PFSK-1 (cell line): ENCODE data around the gene TMC4.

ENCODE experiments used
- POLR2AphosphoS5 ChIP-seq: IDR thresholded peaks from 2 replicates; pipeline ENCODE4 v1.6.1; 2012; ENCODE audit warnings: low read depth, mild to moderate bottlenecking, control low read depth, low read length, moderate library complexity
- SIN3A ChIP-seq: IDR thresholded peaks from 2 replicates; pipeline ENCODE4 v1.6.1; 2012; ENCODE audit warnings: mild to moderate bottlenecking, low read length, moderate library complexity, borderline replicate concordance; ENCODE audit not compliant: insufficient read depth
- TAF1 ChIP-seq: IDR thresholded peaks from 2 replicates; pipeline ENCODE4 v1.6.1; 2012; ENCODE audit warnings: low read length, control low read depth, borderline replicate concordance; ENCODE audit not compliant: insufficient read depth
- TF ChIP-seq, protein P1 (sequence below), 2 experiments: IDR thresholded peaks; 2 replicates each; pipeline versions ENCODE4 v1.6.1 to v1.8.0; 2011 to 2012; ENCODE audit warnings: low read depth in 2 of 2, low read length in 2 of 2, control low read depth in 1 of 2, inconsistent platforms in 1 of 2, mild to moderate bottlenecking in 1 of 2, moderate library complexity in 1 of 2; ENCODE audit not compliant: insufficient read depth in 1 of 2

DNA sequence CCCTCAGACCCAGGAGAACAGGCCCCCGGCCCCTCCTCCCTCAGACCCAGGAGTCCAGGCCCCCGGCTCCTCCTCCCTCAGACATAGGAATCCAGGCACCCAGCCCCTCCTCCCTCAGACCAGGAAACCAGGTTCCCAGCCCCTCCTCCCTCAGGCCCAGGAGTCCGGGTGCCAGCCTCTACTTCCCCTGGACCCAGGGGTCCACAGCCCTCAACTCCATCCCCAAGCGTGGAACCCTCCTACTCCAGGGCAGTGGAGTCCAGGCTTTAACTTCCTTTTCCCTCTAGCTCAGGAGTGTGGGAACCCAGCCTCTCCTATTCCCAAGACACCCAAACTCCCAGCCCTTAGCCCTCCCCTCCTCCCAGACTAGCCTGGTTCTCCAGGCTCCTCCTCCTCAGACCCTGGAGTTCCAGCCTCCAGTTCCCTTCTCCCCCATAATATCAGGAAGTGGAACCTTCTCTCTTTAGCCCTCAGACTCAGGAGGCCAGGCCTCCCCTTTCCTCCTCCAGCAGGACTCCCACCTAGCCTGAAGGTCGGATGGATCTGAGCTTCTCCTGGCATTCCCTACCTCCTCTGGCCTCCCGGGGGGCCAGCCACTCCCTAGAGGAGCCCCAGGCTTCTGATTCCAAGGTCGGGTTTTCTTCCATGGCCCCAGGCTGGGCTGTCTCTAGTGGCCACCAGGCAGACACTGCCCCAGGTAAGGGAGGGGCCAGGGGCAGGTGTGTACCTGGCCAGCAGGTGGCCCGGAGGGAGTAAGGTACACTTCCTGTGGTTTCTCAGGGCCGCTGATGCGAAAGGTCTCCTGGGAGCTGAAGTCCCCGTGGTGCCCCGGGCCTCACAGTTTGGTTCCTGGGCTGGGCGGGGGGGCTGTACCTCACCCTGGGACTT lies at the start of gene TMC4:
- TF ChIP-seq POLR2AphosphoS5: no peak
- TF ChIP-seq SIN3A: no peak; the same call in 1 of the 2 replicates
- no peak for TF ChIP-seq TAF1
- TF ChIP-seq, protein P1, sequence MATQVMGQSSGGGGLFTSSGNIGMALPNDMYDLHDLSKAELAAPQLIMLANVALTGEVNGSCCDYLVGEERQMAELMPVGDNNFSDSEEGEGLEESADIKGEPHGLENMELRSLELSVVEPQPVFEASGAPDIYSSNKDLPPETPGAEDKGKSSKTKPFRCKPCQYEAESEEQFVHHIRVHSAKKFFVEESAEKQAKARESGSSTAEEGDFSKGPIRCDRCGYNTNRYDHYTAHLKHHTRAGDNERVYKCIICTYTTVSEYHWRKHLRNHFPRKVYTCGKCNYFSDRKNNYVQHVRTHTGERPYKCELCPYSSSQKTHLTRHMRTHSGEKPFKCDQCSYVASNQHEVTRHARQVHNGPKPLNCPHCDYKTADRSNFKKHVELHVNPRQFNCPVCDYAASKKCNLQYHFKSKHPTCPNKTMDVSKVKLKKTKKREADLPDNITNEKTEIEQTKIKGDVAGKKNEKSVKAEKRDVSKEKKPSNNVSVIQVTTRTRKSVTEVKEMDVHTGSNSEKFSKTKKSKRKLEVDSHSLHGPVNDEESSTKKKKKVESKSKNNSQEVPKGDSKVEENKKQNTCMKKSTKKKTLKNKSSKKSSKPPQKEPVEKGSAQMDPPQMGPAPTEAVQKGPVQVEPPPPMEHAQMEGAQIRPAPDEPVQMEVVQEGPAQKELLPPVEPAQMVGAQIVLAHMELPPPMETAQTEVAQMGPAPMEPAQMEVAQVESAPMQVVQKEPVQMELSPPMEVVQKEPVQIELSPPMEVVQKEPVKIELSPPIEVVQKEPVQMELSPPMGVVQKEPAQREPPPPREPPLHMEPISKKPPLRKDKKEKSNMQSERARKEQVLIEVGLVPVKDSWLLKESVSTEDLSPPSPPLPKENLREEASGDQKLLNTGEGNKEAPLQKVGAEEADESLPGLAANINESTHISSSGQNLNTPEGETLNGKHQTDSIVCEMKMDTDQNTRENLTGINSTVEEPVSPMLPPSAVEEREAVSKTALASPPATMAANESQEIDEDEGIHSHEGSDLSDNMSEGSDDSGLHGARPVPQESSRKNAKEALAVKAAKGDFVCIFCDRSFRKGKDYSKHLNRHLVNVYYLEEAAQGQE (IDR thresholded peaks at IDR 0.05; ENCODE audit: insufficient read depth in 1 of 2, low read depth in 2 of 2, low read length in 2 of 2): no peak
